Left lung (tissue), 10 donors: ENCODE results near the gene LAMA2. TPM values are rescaled to one million over a fixed set of nuclear protein-coding genes. Genes with fewer than 3 reads are reported as not detected.
A peak's percentile ranks its signal among the peaks of the same experiment; 100 is the strongest.

Source experiments
- ATAC-seq: fragments of 200-7000 bp; cut with Tn5 transposase; one replicate; pipeline ENCODE4 v1.9.1; 2020; ENCODE audit warnings: moderate library complexity
- DNase-seq, 4 donors: peaks; one replicate each; pipeline ENCODE4 v3.0.0-alpha.2; 2013 to 2020
- H3K27ac ChIP-seq, 2 donors: fragments of 200-600 bp; sonication (generic) in 1 of 2; one replicate each; pipeline versions ENCODE4 v1.5.0 to v1.8.0; 2020 to 2021
- H3K27me3 ChIP-seq, 2 donors: fragments of 200-600 bp; sonication (generic) in 1 of 2; one replicate each; pipeline versions ENCODE4 v1.5.0 to v1.8.0; 2020 to 2021
- H3K36me3 ChIP-seq, 2 donors: fragments of 200-600 bp; sonication (generic) in 1 of 2; one replicate each; pipeline versions ENCODE4 v1.5.0 to v1.8.0; 2020 to 2021
- H3K4me1 ChIP-seq, 2 donors: fragments of 200-600 bp; one replicate each; pipeline ENCODE4 v1.8.0; 2021
- H3K4me3 ChIP-seq, 2 donors: fragments of 200-600 bp; sonication (generic) in 1 of 2; one replicate each; pipeline versions ENCODE4 v1.5.0 to v1.8.0; 2020 to 2021; ENCODE audit warnings: mild to moderate bottlenecking in 1 of 2
- H3K9me3 ChIP-seq, 2 donors: fragments of 200-600 bp; sonication (generic) in 1 of 2; one replicate each; pipeline versions ENCODE4 v1.5.0 to v1.8.0; 2020 to 2021
- CTCF ChIP-seq, 2 donors: fragments of 200-600 bp; sonication (generic) in 1 of 2; IDR thresholded peaks; one replicate each; pipeline versions ENCODE4 v1.5.0 to v1.8.0; 2021; ENCODE audit warnings: antibody characterized with exemption in 2 of 2
- intact Hi-C, 2 donors: fragments of 100-400 bp; cut with DNase I; formaldehyde crosslinking; loops; one replicate each; pipeline versions ENCODE4 v1.11.2 to v1.14.2; 2022
- polyA plus RNA-seq, 6 donors: library from polyadenylated mRNA; unstranded; fragments of 120-200 nt; gene quantifications; one replicate each; pipeline ENCODE4 v1.2.1, GENCODE V29; 2013; ENCODE audit not compliant: insufficient read length in 6 of 6
- total RNA-seq, 2 donors: library from RNA; stranded (reverse); fragmentation: NEBNext Ultra II Directional; extraction: Animal tissue kit (Norgen Biotek cat#: 25700); gene quantifications; one replicate each; pipeline ENCODE4 v1.2.1, GENCODE V29; 2021
- donor health status: DM: no; HTN: yes; CAD: no.
- donor health status: DM: no; HTN: no; CAD: no.

LAMA2 gene
- total and polyA plus RNA-seq, 8 donors = 32.7 to 91.7 (median 64.7) TPM

GRCh38 chr6:129508477-129509145 lies 625.7 kb downstream of the LAMA2 start:
- intact Hi-C loops = no loop called here
- Histone ChIP-seq H3K27me3 (no peaks in the 10 kb centered on the region), H3K4me1 (peaks cover 0 to 5% of the 10 kb centered on the region in 2 donors), H3K36me3 (no peaks in the 10 kb centered on the region), H3K9me3 (no peaks in the 10 kb centered on the region), H3K27ac (no peak overlapping the region), H3K4me3 (no peak overlapping the region)
- no peak for ATAC-seq
- DNase-seq = no peak
- no peak for TF ChIP-seq CTCF (IDR thresholded peaks at IDR 0.05)

- ATAC-seq (no peak), DNase-seq (no peak)
- Histone ChIP-seq H3K27me3 (no peaks in the 10 kb centered on the region), H3K36me3 (no peaks in the 10 kb centered on the region), H3K4me1 (peaks cover 0 to 5% of the 10 kb centered on the region in 2 donors), H3K27ac (no peak overlapping the region), H3K4me3 (no peak overlapping the region), H3K9me3 (no peaks in the 10 kb centered on the region)
- intact Hi-C loops = no loop called here
- no peak for TF ChIP-seq CTCF (IDR thresholded peaks at IDR 0.05)
These were observed 628.0 kb downstream of the LAMA2 start for GRCh38 chr6:129510950-129511349.

- Histone ChIP-seq H3K27ac (no peak overlapping the region), H3K27me3 (no peaks in the 10 kb centered on the region), H3K36me3 (no peaks in the 10 kb centered on the region), H3K4me1 (peaks cover 0 to 5% of the 10 kb centered on the region in 2 donors), H3K4me3 (no peak overlapping the region), H3K9me3 (no peaks in the 10 kb centered on the region)
- no peak for TF ChIP-seq CTCF (IDR thresholded peaks at IDR 0.05)
- ATAC-seq = no peak
- intact Hi-C loops = no loop called here
- DNase-seq = no peak
These were observed 630.5 kb downstream of the LAMA2 start for GRCh38 chr6:129513471-129513870.

- DNase-seq = no peak
- no peaks in the 10 kb centered on the region for H3K27me3 ChIP-seq
- no peak overlapping the region for H3K4me3 ChIP-seq
- peaks cover 0 to 5% of the 10 kb centered on the region in 2 donors for H3K4me1 ChIP-seq
- no peak for TF ChIP-seq CTCF (IDR thresholded peaks at IDR 0.05)
- ATAC-seq = peak; percentile 44
- no peaks in the 10 kb centered on the region for H3K9me3 ChIP-seq
- intact Hi-C loops = no loop called here
- no peak overlapping the region for H3K27ac ChIP-seq
- no peaks in the 10 kb centered on the region for H3K36me3 ChIP-seq
These were observed 632.1 kb downstream of the LAMA2 start for GRCh38 chr6:129515004-129515403.

GRCh38 chr6:129516005-129516404 lies 633.1 kb downstream of the LAMA2 start:
- Histone ChIP-seq H3K36me3 (no peaks in the 10 kb centered on the region), H3K27me3 (no peaks in the 10 kb centered on the region), H3K4me1 (peaks cover 0 to 1% of the 10 kb centered on the region in 2 donors), H3K27ac (no peak overlapping the region), H3K9me3 (no peaks in the 10 kb centered on the region), H3K4me3 (no peak overlapping the region)
- intact Hi-C loops = no loop called here
- DNase-seq (no peak), ATAC-seq (no peak)
- TF ChIP-seq CTCF (IDR thresholded peaks at IDR 0.05) = no peak
